Right forelimb (tissue), 1 donor: ENCODE measurements around the gene MBOAT2.

ENCODE experiments used
- DNase-seq: peaks from one replicate; pipeline ENCODE4 v3.0.0-alpha.2; 2018

MBOAT2 gene

GRCh38 chr2:8893474-8893873 is 110.0 kb downstream of the MBOAT2 start:
- DNase-seq = no peak

- DNase-seq = no peak
Measured at GRCh38 chr2:8892111-8892510, 111.4 kb downstream of the MBOAT2 start.

DNA sequence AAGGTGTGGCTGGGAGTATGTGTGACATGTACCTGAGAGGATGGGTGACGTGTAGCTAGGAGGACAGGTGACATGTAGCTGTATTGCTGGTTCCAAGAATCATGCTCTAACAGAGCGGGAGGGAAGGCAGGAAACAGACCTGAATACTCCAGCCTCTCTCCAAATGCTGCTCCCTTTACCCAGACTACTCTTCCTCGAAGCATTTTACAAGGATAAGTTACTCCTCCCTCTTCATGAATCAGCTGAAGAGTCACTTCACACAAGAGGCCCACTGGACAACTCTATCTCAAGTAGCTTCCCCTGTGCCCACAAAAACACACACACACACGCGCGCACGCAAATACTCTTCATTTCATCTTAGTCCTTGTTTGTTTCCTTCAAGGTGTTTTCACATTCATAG is 113.5 kb downstream of the MBOAT2 start:
- DNase-seq = no peak

GRCh38 chr2:8888963-8889362 is 114.5 kb downstream of the MBOAT2 start:
- no peak for DNase-seq

DNA sequence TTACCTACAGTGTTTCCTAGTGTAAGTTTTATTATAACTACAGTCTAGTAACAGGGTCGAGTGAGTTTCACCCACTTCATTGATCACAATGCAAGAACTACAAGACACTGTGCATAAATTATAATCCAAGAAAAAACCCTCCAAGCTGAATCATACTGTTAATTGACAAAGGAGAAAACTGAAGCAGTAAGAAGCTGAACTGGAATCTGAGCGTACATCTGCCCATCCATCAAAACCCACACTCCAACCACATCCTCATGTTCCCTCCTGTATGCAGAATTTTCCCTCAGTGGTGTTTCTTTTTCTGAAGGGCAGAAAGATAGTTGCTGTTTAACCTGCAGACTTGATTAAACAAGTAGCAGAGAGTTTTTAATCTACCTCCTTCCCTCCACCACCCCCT is 116.6 kb downstream of the MBOAT2 start:
- no peak for DNase-seq

DNA sequence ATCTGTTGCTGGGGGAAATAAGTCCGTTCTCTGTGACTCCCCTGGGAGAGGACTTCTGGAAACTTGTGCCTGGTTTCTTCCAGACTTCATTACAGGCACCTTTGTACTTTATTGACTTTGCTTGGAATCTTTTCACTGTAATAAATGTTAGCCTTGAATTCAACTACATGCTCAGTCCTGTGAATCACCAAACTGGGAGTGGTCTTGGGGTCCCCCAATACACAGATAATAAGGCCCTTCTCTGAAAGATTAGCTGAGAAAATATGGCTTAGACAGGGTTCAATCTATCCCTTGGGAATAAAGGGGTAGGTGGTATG is 117.3 kb downstream of the MBOAT2 start:
- DNase-seq = no peak

DNA sequence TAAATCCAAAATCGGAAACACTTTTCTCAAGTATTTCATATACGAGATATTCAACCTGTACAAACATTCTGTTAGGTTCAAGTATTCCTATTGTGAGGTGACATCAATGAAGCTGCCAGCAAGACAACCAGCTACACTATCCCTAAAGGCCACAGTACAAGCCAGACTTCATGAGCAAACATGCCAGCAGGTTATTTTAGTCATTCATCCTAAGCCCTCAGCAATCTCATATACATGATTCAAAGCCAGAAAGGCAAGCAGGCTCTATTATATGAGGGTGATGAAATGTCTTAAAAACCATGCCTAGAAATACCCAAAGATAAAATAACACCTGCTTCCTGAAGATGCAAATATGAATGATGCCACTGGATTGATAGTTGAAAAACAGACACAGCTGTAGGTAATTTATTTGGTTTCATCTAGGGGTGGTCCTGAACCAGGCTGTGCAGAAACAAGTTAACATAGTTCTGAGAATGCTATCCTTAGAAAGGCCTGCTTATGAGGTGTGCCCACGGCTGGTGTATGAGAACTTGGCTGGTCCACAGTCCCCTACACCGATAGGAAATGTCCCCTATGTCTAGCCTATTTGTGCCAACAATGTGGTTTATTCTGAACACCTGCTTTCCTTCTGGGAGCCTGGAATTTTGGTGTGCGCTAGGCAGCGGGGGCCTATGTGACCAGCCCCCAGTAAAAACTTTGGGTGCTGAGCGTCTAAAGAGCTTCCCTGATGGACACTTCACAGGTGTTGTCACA is 117.9 kb downstream of the MBOAT2 start:
- DNase-seq = no peak

- no peak for DNase-seq
Measured at GRCh38 chr2:8884812-8885211, 118.7 kb downstream of the MBOAT2 start.

DNA sequence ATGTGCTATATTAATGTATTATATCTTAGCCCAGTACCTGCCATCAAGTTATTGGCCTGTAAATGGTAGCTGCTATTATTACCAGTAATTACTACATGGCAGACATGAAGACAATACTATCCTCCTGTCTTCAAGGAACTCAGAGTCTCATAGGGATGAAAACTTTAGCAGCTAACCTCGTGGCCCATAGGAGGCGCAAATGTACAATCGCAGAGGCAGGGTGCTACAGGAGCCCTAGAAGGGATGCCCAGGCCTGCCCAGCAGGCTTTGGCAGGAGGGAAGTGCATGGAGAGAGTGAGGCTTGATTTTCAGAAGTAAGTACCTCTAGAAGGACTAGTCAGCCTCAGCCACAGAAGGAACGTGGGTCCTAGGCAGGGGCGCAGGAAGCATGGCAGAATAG is 121.4 kb downstream of the MBOAT2 start:
- no peak for DNase-seq

DNA sequence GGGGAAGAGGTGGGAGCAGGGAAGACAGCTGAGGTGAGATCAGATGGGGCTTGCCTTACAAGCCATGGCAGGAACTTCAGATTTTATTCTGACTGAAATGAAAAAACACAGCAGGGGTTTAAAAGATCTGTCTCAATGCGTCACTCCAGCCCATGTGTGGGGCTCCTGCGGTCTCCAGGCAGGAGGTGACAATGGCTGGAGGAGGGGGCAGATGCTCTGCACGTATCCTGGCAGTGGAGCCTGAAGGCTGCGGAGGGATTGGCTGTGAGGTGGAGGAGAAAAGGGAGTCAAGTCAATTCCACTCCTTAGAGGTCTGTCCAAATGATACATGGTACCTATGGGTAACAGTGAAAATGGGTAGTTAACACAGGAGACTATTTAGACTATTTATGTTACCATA is 125.6 kb downstream of the MBOAT2 start:
- DNase-seq = no peak

GRCh38 chr2:8877332-8877731 is 126.2 kb downstream of the MBOAT2 start:
- DNase-seq = no peak

- DNase-seq = no peak
Measured at GRCh38 chr2:8876628-8877027, 126.9 kb downstream of the MBOAT2 start.

- no peak for DNase-seq
Measured at GRCh38 chr2:8872821-8873432, 130.6 kb downstream of the MBOAT2 start.

DNA sequence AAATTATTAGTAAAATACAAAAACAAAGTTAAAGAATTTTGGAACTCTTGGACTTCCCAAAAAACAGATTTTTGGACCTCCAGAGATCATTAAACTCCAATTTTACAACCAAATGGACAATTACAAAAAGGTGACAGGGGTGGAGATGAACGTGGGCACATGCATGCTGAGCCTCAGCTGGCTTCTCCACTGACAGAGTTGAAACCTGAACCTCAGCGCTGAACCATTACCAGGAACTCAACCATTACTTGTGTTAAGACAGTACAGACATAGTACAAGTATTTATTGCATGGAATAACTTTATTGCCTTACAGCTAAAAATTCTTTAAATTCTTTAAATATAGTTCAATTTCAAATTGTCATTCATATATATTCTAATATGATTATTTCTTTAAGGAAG is 133.0 kb downstream of the MBOAT2 start:
- DNase-seq = no peak

GRCh38 chr2:8867363-8867762 is 136.1 kb downstream of the MBOAT2 start:
- no peak for DNase-seq

GRCh38 chr2:8863331-8863953 is 140.0 kb downstream of the MBOAT2 start:
- no peak for DNase-seq

GRCh38 chr2:8862230-8862629 is 141.3 kb downstream of the MBOAT2 start:
- no peak for DNase-seq

DNA sequence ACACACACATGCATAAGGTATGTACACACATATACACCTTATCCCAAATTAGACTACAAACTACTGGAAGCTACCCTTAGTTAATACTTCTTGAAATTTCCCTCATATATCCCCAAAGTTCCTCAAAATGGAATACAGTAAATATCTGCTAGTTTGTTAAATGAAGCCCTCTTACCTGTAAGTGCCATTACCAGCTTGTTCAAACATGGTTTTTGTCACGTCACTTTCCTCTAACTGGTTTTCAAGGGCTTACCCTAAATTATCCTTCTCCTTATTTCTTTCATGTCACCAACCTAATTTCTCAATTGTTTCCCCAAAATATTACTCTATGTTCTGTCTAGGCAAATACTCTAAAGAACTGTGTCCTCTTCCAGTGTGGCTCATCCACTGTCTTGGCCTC is 141.7 kb downstream of the MBOAT2 start:
- no peak for DNase-seq

GRCh38 chr2:8860239-8860638 is 143.2 kb downstream of the MBOAT2 start:
- no peak for DNase-seq

DNA sequence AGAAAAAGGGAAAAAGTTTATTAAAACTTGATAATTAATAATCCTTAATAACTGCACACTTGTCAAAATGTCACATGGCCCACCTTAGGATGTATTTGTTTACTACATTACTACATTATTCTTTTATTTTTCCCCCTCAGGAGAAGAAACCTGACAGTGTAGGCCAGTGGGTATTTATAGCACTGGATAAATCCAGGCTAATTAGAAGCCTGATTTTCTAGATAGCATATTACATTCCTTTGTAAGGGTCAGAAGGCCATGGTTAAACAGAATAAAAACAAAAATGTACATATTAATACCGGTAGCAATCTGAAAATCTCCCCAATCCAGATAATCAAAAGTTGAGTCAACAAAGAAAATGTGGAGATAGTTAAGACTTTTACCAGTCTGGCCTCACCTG is 144.6 kb downstream of the MBOAT2 start:
- DNase-seq = no peak

DNA sequence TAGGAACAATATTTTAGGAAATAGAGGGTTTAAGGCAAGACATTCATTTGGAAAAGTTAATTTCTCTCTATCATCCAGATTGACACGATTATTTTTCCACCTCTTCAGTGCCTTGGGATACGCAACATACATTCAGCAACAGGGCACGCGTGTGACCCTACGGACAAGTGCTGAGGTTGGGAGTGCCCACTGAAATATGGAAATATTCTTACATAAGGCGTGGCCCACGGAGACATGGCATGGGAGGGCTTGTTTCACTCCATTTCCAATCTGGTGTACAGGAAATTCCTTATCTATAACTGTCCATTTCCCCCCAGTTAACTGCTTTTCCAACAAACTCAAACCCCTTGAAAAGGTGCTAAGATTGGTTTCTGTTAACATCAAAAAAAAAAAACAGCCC is 145.2 kb downstream of the MBOAT2 start:
- no peak for DNase-seq

DNA sequence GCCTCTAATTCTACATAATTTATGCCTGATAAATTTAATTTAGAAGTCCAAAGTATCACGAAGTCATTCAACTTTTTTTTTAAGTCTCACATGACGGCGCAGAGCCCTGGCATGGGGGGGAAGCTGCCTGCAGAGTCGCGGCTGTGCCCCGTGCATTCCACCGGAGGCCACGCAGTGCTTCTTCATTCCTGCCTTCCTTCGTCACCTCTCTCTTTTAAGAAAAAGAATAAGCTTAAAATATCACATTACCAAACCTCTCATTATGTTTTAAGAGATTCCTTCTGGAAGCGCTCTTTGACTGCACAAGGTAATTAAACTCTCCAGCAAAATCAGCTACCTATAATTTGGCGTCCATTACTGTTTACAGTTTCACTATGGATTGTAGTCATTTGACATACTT is 145.8 kb downstream of the MBOAT2 start:
- no peak for DNase-seq

DNA sequence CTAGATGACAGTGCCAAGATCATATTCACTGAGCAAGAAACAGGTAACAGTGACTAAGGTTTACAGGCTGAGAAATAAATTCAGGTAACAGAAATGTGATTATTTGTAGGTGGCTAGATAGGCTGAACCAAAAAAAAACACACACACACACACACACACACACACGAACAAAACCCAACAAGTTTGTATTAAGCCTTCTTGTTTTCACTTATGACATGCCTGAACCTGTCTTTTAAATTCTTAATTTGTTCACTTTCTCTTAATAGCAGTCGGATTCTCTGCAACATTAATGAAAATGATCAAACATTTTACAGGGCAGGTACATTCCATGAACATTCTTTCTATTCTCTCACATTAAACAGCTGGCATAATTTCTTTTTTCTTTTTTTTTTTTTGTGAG is 147.3 kb downstream of the MBOAT2 start:
- DNase-seq = no peak

GRCh38 chr2:8855010-8855409 is 148.5 kb downstream of the MBOAT2 start:
- DNase-seq = no peak

GRCh38 chr2:8853426-8853825 is 150.1 kb downstream of the MBOAT2 start:
- DNase-seq = no peak
